Colon (tissue), 2 donors: ENCODE results near the gene SEC61A1.

ENCODE experiments used
- FAIRE-seq: peaks from 2 replicates; lab custom pipeline; 2012; peaks lifted over from hg19 to GRCh38; lab: Jason Lieb, UNC
- donor health status: control.
- donor health status: control.

SEC61A1 gene

DNA sequence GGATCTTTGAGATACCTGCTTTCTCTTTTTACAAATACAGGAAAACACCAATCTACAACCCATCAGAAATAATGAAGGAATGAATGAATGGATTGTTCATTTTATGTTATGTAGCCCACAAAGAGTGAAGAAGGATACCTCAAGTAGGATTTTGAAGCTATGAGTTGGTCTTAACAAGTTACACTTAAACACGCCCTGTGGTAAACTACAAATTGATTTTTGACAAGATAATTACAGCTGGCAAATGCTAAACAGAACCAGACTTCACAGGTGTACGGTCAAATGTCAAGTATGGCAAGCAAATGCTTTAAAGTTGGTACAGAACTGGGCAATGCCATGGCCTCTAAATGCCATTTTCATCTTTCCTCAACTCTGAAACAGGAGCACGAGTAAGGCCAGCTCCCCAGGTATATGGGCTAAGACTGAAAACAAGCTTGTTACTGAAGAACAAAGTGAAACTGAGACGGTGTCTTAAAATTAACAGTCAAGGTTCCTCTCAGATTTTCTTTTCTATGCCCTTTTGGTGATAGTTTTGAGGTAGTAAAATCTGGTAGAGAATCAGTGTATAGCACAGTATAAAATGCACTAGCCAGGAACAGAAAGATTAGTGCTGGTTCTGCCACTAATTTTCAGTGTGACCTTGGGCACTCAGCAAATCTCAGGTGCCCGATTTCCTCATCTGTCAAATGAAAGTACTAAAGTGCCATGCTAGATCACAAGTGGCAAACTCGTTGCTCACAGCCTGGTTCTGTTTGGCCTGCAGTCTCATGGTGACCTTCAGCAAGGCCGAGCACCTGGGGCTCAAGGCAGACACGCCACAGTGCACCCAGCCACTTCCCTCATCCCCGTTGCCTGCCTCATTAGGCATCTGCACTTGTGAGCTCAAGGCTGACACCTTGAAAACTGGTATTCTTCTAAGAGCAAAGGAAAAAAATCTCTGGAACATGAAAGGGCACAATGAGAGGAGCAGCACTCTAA lies 61.9 kb downstream of the SEC61A1 start:
- no peak for FAIRE-seq
